WTC11 (cell line): ENCODE results near the gene SETDB1.

Source experiments
- CREB1 ChIP-seq: sonication (generic); formaldehyde crosslinking; IDR thresholded peaks from 2 replicates; pipeline ENCODE4 v1.8.0; 2023; ENCODE audit warnings: mild to moderate bottlenecking, missing genetic modification reagents
- FOXP1 ChIP-seq: sonication (generic); formaldehyde crosslinking; IDR thresholded peaks from 2 replicates; pipeline ENCODE4 v1.8.0; 2022; ENCODE audit warnings: missing genetic modification reagents, mild to moderate bottlenecking, moderate library complexity, borderline replicate concordance
- NR2C2 ChIP-seq: sonication (generic); formaldehyde crosslinking; IDR thresholded peaks from 2 replicates; pipeline ENCODE4 v1.8.0; 2022; ENCODE audit warnings: mild to moderate bottlenecking, missing genetic modification reagents
- SP1 ChIP-seq: sonication (generic); formaldehyde crosslinking; conservative IDR thresholded peaks from 2 replicates; pipeline ENCODE4 v1.8.1; 2022; ENCODE audit warnings: missing genetic modification reagents
- TCF7 ChIP-seq: sonication (generic); formaldehyde crosslinking; IDR thresholded peaks from 2 replicates; pipeline ENCODE4 v1.8.0; 2022; ENCODE audit warnings: mild to moderate bottlenecking, low read depth, missing genetic modification reagents, moderate library complexity
- ZNF232 ChIP-seq: sonication (generic); formaldehyde crosslinking; IDR thresholded peaks from 2 replicates; pipeline ENCODE4 v1.8.0; 2022; ENCODE audit warnings: mild to moderate bottlenecking, missing genetic modification reagents
- ZNF396 ChIP-seq: fragments of 250-450 bp; sonication (Bioruptor Pico); IDR thresholded peaks from 2 replicates; pipeline ENCODE4 v1.8.0; 2021; ENCODE audit warnings: mild to moderate bottlenecking, moderate library complexity, borderline replicate concordance
- ZNF416 ChIP-seq: fragments of 250-450 bp; sonication (Bioruptor Pico); IDR thresholded peaks from 2 replicates; pipeline ENCODE4 v1.9.0; 2021; ENCODE audit warnings: mild to moderate bottlenecking, inconsistent platforms
- TF ChIP-seq, protein P1 (sequence below): fragments of 200-600 bp; IDR thresholded peaks from 2 replicates; pipeline ENCODE4 v1.8.0; 2022; ENCODE audit warnings: antibody characterized with exemption
- TF ChIP-seq, protein P2 (sequence below): sonication (generic); formaldehyde crosslinking; IDR thresholded peaks from 2 replicates; pipeline ENCODE4 v1.8.0; 2023; ENCODE audit warnings: missing genetic modification reagents, mild to moderate bottlenecking, borderline replicate concordance
- TF ChIP-seq, protein P3 (sequence below): sonication (generic); formaldehyde crosslinking; IDR thresholded peaks from 2 replicates; pipeline ENCODE4 v1.8.1; 2023; ENCODE audit warnings: mild to moderate bottlenecking, missing genetic modification reagents, moderate library complexity
- TF ChIP-seq, protein P4 (sequence below): sonication (generic); formaldehyde crosslinking; IDR thresholded peaks from 2 replicates; pipeline ENCODE4 v1.8.0; 2022; ENCODE audit warnings: mild to moderate bottlenecking, missing genetic modification reagents
- TF ChIP-seq, protein P5 (sequence below): sonication (generic); formaldehyde crosslinking; IDR thresholded peaks from 2 replicates; pipeline ENCODE4 v1.8.0; 2022; ENCODE audit warnings: mild to moderate bottlenecking, missing genetic modification reagents

DNA sequence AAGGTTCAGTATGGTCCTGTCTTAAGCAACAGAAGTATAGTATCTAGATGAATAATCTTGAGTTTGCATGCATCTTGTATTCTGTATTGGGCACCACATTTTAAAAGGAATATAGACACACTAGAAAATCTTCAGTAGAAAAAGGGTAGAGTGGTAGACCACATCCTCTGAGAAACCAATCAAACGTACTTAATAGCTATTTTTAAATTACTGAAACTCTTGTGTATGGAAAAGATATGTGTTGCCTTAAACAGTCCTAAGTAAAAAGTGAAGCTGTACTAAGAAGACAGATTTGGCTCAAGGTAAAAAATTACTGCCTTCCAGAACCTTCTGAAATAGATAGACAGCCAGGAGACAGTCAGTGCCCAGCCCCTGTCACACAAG, 36.1 kb upstream of the SETDB1 start:
- TF ChIP-seq, protein P1, sequence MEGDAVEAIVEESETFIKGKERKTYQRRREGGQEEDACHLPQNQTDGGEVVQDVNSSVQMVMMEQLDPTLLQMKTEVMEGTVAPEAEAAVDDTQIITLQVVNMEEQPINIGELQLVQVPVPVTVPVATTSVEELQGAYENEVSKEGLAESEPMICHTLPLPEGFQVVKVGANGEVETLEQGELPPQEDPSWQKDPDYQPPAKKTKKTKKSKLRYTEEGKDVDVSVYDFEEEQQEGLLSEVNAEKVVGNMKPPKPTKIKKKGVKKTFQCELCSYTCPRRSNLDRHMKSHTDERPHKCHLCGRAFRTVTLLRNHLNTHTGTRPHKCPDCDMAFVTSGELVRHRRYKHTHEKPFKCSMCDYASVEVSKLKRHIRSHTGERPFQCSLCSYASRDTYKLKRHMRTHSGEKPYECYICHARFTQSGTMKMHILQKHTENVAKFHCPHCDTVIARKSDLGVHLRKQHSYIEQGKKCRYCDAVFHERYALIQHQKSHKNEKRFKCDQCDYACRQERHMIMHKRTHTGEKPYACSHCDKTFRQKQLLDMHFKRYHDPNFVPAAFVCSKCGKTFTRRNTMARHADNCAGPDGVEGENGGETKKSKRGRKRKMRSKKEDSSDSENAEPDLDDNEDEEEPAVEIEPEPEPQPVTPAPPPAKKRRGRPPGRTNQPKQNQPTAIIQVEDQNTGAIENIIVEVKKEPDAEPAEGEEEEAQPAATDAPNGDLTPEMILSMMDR: no peak
- TF ChIP-seq, protein P2, sequence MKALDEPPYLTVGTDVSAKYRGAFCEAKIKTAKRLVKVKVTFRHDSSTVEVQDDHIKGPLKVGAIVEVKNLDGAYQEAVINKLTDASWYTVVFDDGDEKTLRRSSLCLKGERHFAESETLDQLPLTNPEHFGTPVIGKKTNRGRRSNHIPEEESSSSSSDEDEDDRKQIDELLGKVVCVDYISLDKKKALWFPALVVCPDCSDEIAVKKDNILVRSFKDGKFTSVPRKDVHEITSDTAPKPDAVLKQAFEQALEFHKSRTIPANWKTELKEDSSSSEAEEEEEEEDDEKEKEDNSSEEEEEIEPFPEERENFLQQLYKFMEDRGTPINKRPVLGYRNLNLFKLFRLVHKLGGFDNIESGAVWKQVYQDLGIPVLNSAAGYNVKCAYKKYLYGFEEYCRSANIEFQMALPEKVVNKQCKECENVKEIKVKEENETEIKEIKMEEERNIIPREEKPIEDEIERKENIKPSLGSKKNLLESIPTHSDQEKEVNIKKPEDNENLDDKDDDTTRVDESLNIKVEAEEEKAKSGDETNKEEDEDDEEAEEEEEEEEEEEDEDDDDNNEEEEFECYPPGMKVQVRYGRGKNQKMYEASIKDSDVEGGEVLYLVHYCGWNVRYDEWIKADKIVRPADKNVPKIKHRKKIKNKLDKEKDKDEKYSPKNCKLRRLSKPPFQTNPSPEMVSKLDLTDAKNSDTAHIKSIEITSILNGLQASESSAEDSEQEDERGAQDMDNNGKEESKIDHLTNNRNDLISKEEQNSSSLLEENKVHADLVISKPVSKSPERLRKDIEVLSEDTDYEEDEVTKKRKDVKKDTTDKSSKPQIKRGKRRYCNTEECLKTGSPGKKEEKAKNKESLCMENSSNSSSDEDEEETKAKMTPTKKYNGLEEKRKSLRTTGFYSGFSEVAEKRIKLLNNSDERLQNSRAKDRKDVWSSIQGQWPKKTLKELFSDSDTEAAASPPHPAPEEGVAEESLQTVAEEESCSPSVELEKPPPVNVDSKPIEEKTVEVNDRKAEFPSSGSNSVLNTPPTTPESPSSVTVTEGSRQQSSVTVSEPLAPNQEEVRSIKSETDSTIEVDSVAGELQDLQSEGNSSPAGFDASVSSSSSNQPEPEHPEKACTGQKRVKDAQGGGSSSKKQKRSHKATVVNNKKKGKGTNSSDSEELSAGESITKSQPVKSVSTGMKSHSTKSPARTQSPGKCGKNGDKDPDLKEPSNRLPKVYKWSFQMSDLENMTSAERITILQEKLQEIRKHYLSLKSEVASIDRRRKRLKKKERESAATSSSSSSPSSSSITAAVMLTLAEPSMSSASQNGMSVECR (CRISPR knock-in tag): no peak
- TF ChIP-seq TCF7 (CRISPR knock-in tag) (no peak), FOXP1 (CRISPR knock-in tag) (no peak), CREB1 (CRISPR knock-in tag) (no peak), ZNF232 (CRISPR knock-in tag) (no peak), SP1 (CRISPR knock-in tag) (no peak), ZNF396 (CRISPR knock-in tag) (no peak), NR2C2 (CRISPR knock-in tag) (no peak), ZNF416 (CRISPR knock-in tag) (no peak)
- TF ChIP-seq, protein P3, sequence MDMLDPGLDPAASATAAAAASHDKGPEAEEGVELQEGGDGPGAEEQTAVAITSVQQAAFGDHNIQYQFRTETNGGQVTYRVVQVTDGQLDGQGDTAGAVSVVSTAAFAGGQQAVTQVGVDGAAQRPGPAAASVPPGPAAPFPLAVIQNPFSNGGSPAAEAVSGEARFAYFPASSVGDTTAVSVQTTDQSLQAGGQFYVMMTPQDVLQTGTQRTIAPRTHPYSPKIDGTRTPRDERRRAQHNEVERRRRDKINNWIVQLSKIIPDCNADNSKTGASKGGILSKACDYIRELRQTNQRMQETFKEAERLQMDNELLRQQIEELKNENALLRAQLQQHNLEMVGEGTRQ (CRISPR knock-in tag): no peak
- TF ChIP-seq, protein P4, sequence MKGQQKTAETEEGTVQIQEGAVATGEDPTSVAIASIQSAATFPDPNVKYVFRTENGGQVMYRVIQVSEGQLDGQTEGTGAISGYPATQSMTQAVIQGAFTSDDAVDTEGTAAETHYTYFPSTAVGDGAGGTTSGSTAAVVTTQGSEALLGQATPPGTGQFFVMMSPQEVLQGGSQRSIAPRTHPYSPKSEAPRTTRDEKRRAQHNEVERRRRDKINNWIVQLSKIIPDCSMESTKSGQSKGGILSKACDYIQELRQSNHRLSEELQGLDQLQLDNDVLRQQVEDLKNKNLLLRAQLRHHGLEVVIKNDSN: no peak
- TF ChIP-seq, protein P5, sequence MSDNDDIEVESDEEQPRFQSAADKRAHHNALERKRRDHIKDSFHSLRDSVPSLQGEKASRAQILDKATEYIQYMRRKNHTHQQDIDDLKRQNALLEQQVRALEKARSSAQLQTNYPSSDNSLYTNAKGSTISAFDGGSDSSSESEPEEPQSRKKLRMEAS: no peak
